Measurements from ENCODE around the gene HIPK1.

HIPK1 gene

GRCh38 chr1:113963281-113963906 lies 34.3 kb downstream of the HIPK1 start:
- peaks cover 96% of the 10 kb centered on the region for H3K36me3 Mint-ChIP-seq (ENCODE audit: insufficient read depth)
- DNase-seq (no peak), ATAC-seq (replicated peaks) (peak; percentile 54)
- H3K9me3 Mint-ChIP-seq, result no peaks in the 10 kb centered on the region
- no peaks in the 10 kb centered on the region for H3K27me3 Mint-ChIP-seq
- H3K4me1 Mint-ChIP-seq (ENCODE audit: low read depth in 2 of 2), result peaks cover 6 to 24% of the 10 kb centered on the region in 2 donors
- peak overlapping the region in 1 of 2 donors; percentile 91 for H3K27ac Mint-ChIP-seq
- no peak overlapping the region for H3K4me3 Mint-ChIP-seq

- Mint-ChIP-seq H3K9me3 (no peaks in the 10 kb centered on the region), H3K27ac (peak overlapping the region; percentile 31 to 65), H3K4me1 (ENCODE audit: low read depth in 2 of 2) (peaks cover 4 to 19% of the 10 kb centered on the region in 2 donors), H3K27me3 (no peaks in the 10 kb centered on the region), H3K4me3 (no peak overlapping the region), H3K36me3 (ENCODE audit: insufficient read depth) (peaks cover 99% of the 10 kb centered on the region)
- DNase-seq (no peak), ATAC-seq (replicated peaks) (no peak)
These were observed 36.7 kb downstream of the HIPK1 start for GRCh38 chr1:113965703-113966412.

GRCh38 chr1:113972954-113973353 lies 43.8 kb downstream of the HIPK1 start:
- Mint-ChIP-seq H3K36me3 (ENCODE audit: insufficient read depth) (peaks cover 90% of the 10 kb centered on the region), H3K27ac (peak overlapping the region in 1 of 2 donors; percentile 70)

GRCh38 chr1:113975211-113975895 lies 46.2 kb downstream of the HIPK1 start:
- no peaks in the 10 kb centered on the region for H3K9me3 Mint-ChIP-seq
- peak overlapping the region; percentile 9 to 48 for H3K4me3 Mint-ChIP-seq
- DNase-seq (peak in 1 of 3 experiments; percentile 15), ATAC-seq (replicated peaks) (peak; percentile 79)
- peaks cover 20 to 46% of the 10 kb centered on the region in 2 donors for H3K4me1 Mint-ChIP-seq (ENCODE audit: low read depth in 2 of 2)
- H3K36me3 Mint-ChIP-seq (ENCODE audit: insufficient read depth), result peaks cover 70% of the 10 kb centered on the region
- H3K27me3 Mint-ChIP-seq, result no peaks in the 10 kb centered on the region
- peak overlapping the region; percentile 67 to 92 for H3K27ac Mint-ChIP-seq

More at GRCh38 chr1:113972954-113973353, 43.8 kb downstream of the HIPK1 start:
- no peaks in the 10 kb centered on the region for H3K9me3 Mint-ChIP-seq
- ATAC-seq (replicated peaks) (no peak), DNase-seq (no peak)
- H3K4me3 Mint-ChIP-seq, result no peak overlapping the region
- H3K27me3 Mint-ChIP-seq, result no peaks in the 10 kb centered on the region
- H3K4me1 Mint-ChIP-seq (ENCODE audit: low read depth in 2 of 2), result peaks cover 16 to 33% of the 10 kb centered on the region in 2 donors

- Mint-ChIP-seq H3K9me3 (no peaks in the 10 kb centered on the region), H3K27ac (peak overlapping the region in 1 of 2 donors; percentile 29), H3K4me1 (ENCODE audit: low read depth in 2 of 2) (peaks cover 20 to 46% of the 10 kb centered on the region in 2 donors), H3K27me3 (no peaks in the 10 kb centered on the region), H3K4me3 (no peak overlapping the region), H3K36me3 (ENCODE audit: insufficient read depth) (peaks cover 56% of the 10 kb centered on the region)
- no peak for DNase-seq
- no peak for ATAC-seq (replicated peaks)
These were observed 47.6 kb downstream of the HIPK1 start for GRCh38 chr1:113976609-113977278.

- H3K4me1 Mint-ChIP-seq (ENCODE audit: low read depth in 2 of 2), result peaks cover 22 to 46% of the 10 kb centered on the region in 2 donors
- ATAC-seq (replicated peaks), result no peak
- no peaks in the 10 kb centered on the region for H3K27me3 Mint-ChIP-seq
- peak overlapping the region; percentile 39 to 84 for H3K27ac Mint-ChIP-seq
- H3K4me3 Mint-ChIP-seq, result no peak overlapping the region
- DNase-seq, result no peak
- no peaks in the 10 kb centered on the region for H3K9me3 Mint-ChIP-seq
- H3K36me3 Mint-ChIP-seq (ENCODE audit: insufficient read depth), result peaks cover 45% of the 10 kb centered on the region
These were observed 48.8 kb downstream of the HIPK1 start for GRCh38 chr1:113977906-113978305.

- H3K4me3 Mint-ChIP-seq, result no peak within 1 kb of the TSS
- ATAC-seq (replicated peaks), result peak; percentile 33
- H3K9me3 Mint-ChIP-seq, result no peaks in the 10 kb centered on the region
- peaks cover 33% of the 10 kb centered on the region for H3K36me3 Mint-ChIP-seq (ENCODE audit: insufficient read depth)
- DNase-seq, result peak; percentile 30 to 40 (median 32)
- H3K27ac Mint-ChIP-seq, result peak within 1 kb of the TSS; percentile 39 to 84
- peaks cover 22 to 35% of the 10 kb centered on the region in 2 donors for H3K4me1 Mint-ChIP-seq (ENCODE audit: low read depth in 2 of 2)
- H3K27me3 Mint-ChIP-seq, result no peaks in the 10 kb centered on the region
These were observed 50.0 kb downstream of the HIPK1 start, which contains the start of gene OLFML3 for GRCh38 chr1:113978863-113979702. OLFML3 (plus strand) TSS chr1:113979474; CDS start chr1:113979517, 43 bp downstream.

GRCh38 chr1:113980110-113980509 lies 51.0 kb downstream of the HIPK1 start:
- peaks cover 24% of the 10 kb centered on the region for H3K36me3 Mint-ChIP-seq (ENCODE audit: insufficient read depth)
- ATAC-seq (replicated peaks) (no peak), DNase-seq (no peak)
- no peaks in the 10 kb centered on the region for H3K27me3 Mint-ChIP-seq
- H3K4me1 Mint-ChIP-seq (ENCODE audit: low read depth in 2 of 2), result peaks cover 17 to 27% of the 10 kb centered on the region in 2 donors
- no peak overlapping the region for H3K27ac Mint-ChIP-seq
- no peak overlapping the region for H3K4me3 Mint-ChIP-seq
- H3K9me3 Mint-ChIP-seq, result no peaks in the 10 kb centered on the region

GRCh38 chr1:113981962-113982931 lies 53.1 kb downstream of the HIPK1 start:
- Mint-ChIP-seq H3K36me3 (ENCODE audit: insufficient read depth) (peaks cover 9% of the 10 kb centered on the region), H3K27me3 (no peaks in the 10 kb centered on the region), H3K4me3 (no peak overlapping the region), H3K4me1 (ENCODE audit: low read depth in 2 of 2) (peaks cover 6 to 18% of the 10 kb centered on the region in 2 donors), H3K27ac (no peak overlapping the region), H3K9me3 (no peaks in the 10 kb centered on the region)
- no peak for DNase-seq
- no peak for ATAC-seq (replicated peaks)

- no peak overlapping the region for H3K27ac Mint-ChIP-seq
- no peak overlapping the region for H3K4me3 Mint-ChIP-seq
- no peaks in the 10 kb centered on the region for H3K9me3 Mint-ChIP-seq
- H3K27me3 Mint-ChIP-seq, result no peaks in the 10 kb centered on the region
- peaks cover 4% of the 10 kb centered on the region for H3K36me3 Mint-ChIP-seq (ENCODE audit: insufficient read depth)
- DNase-seq (no peak), ATAC-seq (replicated peaks) (no peak)
- peaks cover 6 to 13% of the 10 kb centered on the region in 2 donors for H3K4me1 Mint-ChIP-seq (ENCODE audit: low read depth in 2 of 2)
These were observed 53.8 kb downstream of the HIPK1 start for GRCh38 chr1:113982949-113983348.

GRCh38 chr1:113983391-113983790 lies 54.3 kb downstream of the HIPK1 start:
- Mint-ChIP-seq H3K27me3 (no peaks in the 10 kb centered on the region), H3K27ac (no peak overlapping the region), H3K36me3 (ENCODE audit: insufficient read depth) (peaks cover 6% of the 10 kb centered on the region), H3K4me1 (ENCODE audit: low read depth in 2 of 2) (peaks cover 6 to 8% of the 10 kb centered on the region in 2 donors), H3K4me3 (no peak overlapping the region), H3K9me3 (no peaks in the 10 kb centered on the region)
- DNase-seq, result no peak
- ATAC-seq (replicated peaks), result no peak

- Mint-ChIP-seq H3K27me3 (no peaks in the 10 kb centered on the region), H3K4me1 (ENCODE audit: low read depth in 2 of 2) (peaks cover 4 to 5% of the 10 kb centered on the region in 2 donors), H3K9me3 (no peaks in the 10 kb centered on the region), H3K36me3 (ENCODE audit: insufficient read depth) (peaks cover 3% of the 10 kb centered on the region), H3K4me3 (no peak overlapping the region), H3K27ac (peak overlapping the region in 1 of 2 donors; percentile 14)
- ATAC-seq (replicated peaks), result no peak
- DNase-seq, result no peak
These were observed 54.7 kb downstream of the HIPK1 start for GRCh38 chr1:113983826-113984225.

All from effector memory CD8-positive, alpha-beta T cell (primary cell).